SJCRH30 (cell line): ENCODE data around the gene CBLB. TPM values are rescaled to one million over a fixed set of nuclear protein-coding genes. Genes with fewer than 3 reads are reported as not detected.

Experiments used
- DNase-seq, 2 experiments: peaks; one replicate each; pipeline ENCODE4 v3.0.0-alpha.2; 2015 to 2020
- H3K27ac ChIP-seq: fragments of 250-450 bp; sonication (Bioruptor Pico); 2 replicates; pipeline ENCODE4 v1.5.1; 2020; ENCODE audit warnings: mild to moderate bottlenecking, moderate library complexity
- H3K27me3 ChIP-seq: fragments of 250-450 bp; sonication (Bioruptor Pico); 2 replicates; pipeline ENCODE4 v1.5.1; 2020; ENCODE audit warnings: mild to moderate bottlenecking, moderate library complexity
- H3K36me3 ChIP-seq: fragments of 250-450 bp; sonication (Bioruptor Pico); 2 replicates; pipeline ENCODE4 v1.5.1; 2020; ENCODE audit warnings: mild to moderate bottlenecking, moderate library complexity
- H3K4me1 ChIP-seq: fragments of 250-450 bp; sonication (Bioruptor Pico); 2 replicates; pipeline ENCODE4 v1.5.1; 2020; ENCODE audit warnings: mild to moderate bottlenecking, moderate library complexity
- H3K4me3 ChIP-seq: fragments of 250-450 bp; sonication (Bioruptor Pico); 2 replicates; pipeline ENCODE4 v1.5.1; 2020; ENCODE audit warnings: mild to moderate bottlenecking, moderate library complexity
- H3K9me3 ChIP-seq: fragments of 250-450 bp; sonication (Bioruptor Pico); replicated peaks from 2 replicates; pipeline ENCODE4 v1.5.1; 2020; ENCODE audit warnings: mild to moderate bottlenecking, moderate library complexity
- total RNA-seq: library from RNA; depleted of rRNA; stranded (reverse); fragments of >200 nt; shearing (Covaris generic); gene quantifications from 2 replicates; pipeline ENCODE4 v1.2.3, GENCODE V29; 2014

Gene CBLB
- total RNA-seq, 1 experiment from 2014 or later = 22.3 TPM

- Histone ChIP-seq H3K36me3 (no peaks in the 10 kb centered on the region), H3K27me3 (no peaks in the 10 kb centered on the region), H3K4me3 (no peak overlapping the region), H3K4me1 (peaks cover 8% of the 10 kb centered on the region), H3K27ac (no peak overlapping the region), H3K9me3 (no peaks in the 10 kb centered on the region)
- DNase-seq = peak in 1 of 2 experiments; percentile 13
These were observed 59.5 kb downstream of the CBLB start for GRCh38 chr3:105809208-105809888.

GRCh38 chr3:105807701-105808100 is 61.1 kb downstream of the CBLB start:
- no peaks in the 10 kb centered on the region for H3K9me3 ChIP-seq
- no peak overlapping the region for H3K4me3 ChIP-seq
- H3K27me3 ChIP-seq = no peaks in the 10 kb centered on the region
- DNase-seq = no peak
- H3K36me3 ChIP-seq = no peaks in the 10 kb centered on the region
- no peak overlapping the region for H3K27ac ChIP-seq
- peaks cover 8% of the 10 kb centered on the region for H3K4me1 ChIP-seq

- H3K36me3 ChIP-seq = no peaks in the 10 kb centered on the region
- H3K4me1 ChIP-seq = peaks cover 8% of the 10 kb centered on the region
- no peaks in the 10 kb centered on the region for H3K9me3 ChIP-seq
- H3K4me3 ChIP-seq = no peak overlapping the region
- no peak for DNase-seq
- no peaks in the 10 kb centered on the region for H3K27me3 ChIP-seq
- H3K27ac ChIP-seq = no peak overlapping the region
These were observed 61.7 kb downstream of the CBLB start for GRCh38 chr3:105807146-105807545.

GRCh38 chr3:105806359-105806758 is 62.5 kb downstream of the CBLB start:
- no peaks in the 10 kb centered on the region for H3K27me3 ChIP-seq
- DNase-seq = peak; percentile 22 to 56

GRCh38 chr3:105805404-105805803 is 63.4 kb downstream of the CBLB start:
- DNase-seq = no peak
- Histone ChIP-seq H3K4me1 (peaks cover 8% of the 10 kb centered on the region), H3K36me3 (no peaks in the 10 kb centered on the region), H3K27ac (no peak overlapping the region), H3K27me3 (no peaks in the 10 kb centered on the region), H3K9me3 (no peaks in the 10 kb centered on the region), H3K4me3 (no peak overlapping the region)

More at GRCh38 chr3:105806359-105806758, 62.5 kb downstream of the CBLB start:
- no peak overlapping the region for H3K27ac ChIP-seq
- H3K4me3 ChIP-seq = no peak overlapping the region
- H3K4me1 ChIP-seq = peaks cover 8% of the 10 kb centered on the region
- no peaks in the 10 kb centered on the region for H3K36me3 ChIP-seq
- H3K9me3 ChIP-seq = no peaks in the 10 kb centered on the region

- Histone ChIP-seq H3K4me1 (peaks cover 8% of the 10 kb centered on the region), H3K27ac (no peak overlapping the region), H3K36me3 (no peaks in the 10 kb centered on the region), H3K4me3 (no peak overlapping the region), H3K27me3 (no peaks in the 10 kb centered on the region), H3K9me3 (no peaks in the 10 kb centered on the region)
- no peak for DNase-seq
These were observed 66.6 kb downstream of the CBLB start for GRCh38 chr3:105802118-105802706.

GRCh38 chr3:105801397-105801796 is 67.4 kb downstream of the CBLB start:
- Histone ChIP-seq H3K4me3 (no peak overlapping the region), H3K27me3 (no peaks in the 10 kb centered on the region), H3K9me3 (no peaks in the 10 kb centered on the region), H3K4me1 (peaks cover 4% of the 10 kb centered on the region), H3K36me3 (no peaks in the 10 kb centered on the region), H3K27ac (no peak overlapping the region)
- no peak for DNase-seq

- Histone ChIP-seq H3K27me3 (no peaks in the 10 kb centered on the region), H3K4me1 (no peaks in the 10 kb centered on the region), H3K36me3 (no peaks in the 10 kb centered on the region), H3K4me3 (no peak overlapping the region), H3K27ac (no peak overlapping the region), H3K9me3 (no peaks in the 10 kb centered on the region)
- no peak for DNase-seq
These were observed 68.5 kb downstream of the CBLB start for GRCh38 chr3:105800320-105800719.

- no peak overlapping the region for H3K4me3 ChIP-seq
- H3K27me3 ChIP-seq = no peaks in the 10 kb centered on the region
- no peaks in the 10 kb centered on the region for H3K36me3 ChIP-seq
- no peak overlapping the region for H3K27ac ChIP-seq
- no peak for DNase-seq
- no peaks in the 10 kb centered on the region for H3K4me1 ChIP-seq
- H3K9me3 ChIP-seq = no peaks in the 10 kb centered on the region
These were observed 69.5 kb downstream of the CBLB start for GRCh38 chr3:105799286-105799685.

- H3K9me3 ChIP-seq = no peaks in the 10 kb centered on the region
- no peaks in the 10 kb centered on the region for H3K27me3 ChIP-seq
- no peak overlapping the region for H3K27ac ChIP-seq
- no peaks in the 10 kb centered on the region for H3K36me3 ChIP-seq
- DNase-seq = no peak
- H3K4me3 ChIP-seq = no peak overlapping the region
- no peaks in the 10 kb centered on the region for H3K4me1 ChIP-seq
These were observed 70.4 kb downstream of the CBLB start for GRCh38 chr3:105798381-105798934.

GRCh38 chr3:105793040-105793439 is 75.8 kb downstream of the CBLB start:
- Histone ChIP-seq H3K36me3 (no peaks in the 10 kb centered on the region), H3K4me3 (no peak overlapping the region), H3K27me3 (no peaks in the 10 kb centered on the region), H3K9me3 (0 out of 2 replicates have a peak, but pooled peaks cover 3% of the 10 kb centered on the region), H3K4me1 (peaks cover 2% of the 10 kb centered on the region; the same call in 1 of the 2 replicates), H3K27ac (no peak overlapping the region)
- DNase-seq = peak in 1 of 2 experiments; percentile 35

- Histone ChIP-seq H3K27me3 (no peaks in the 10 kb centered on the region), H3K27ac (no peak overlapping the region), H3K9me3 (0 out of 2 replicates have a peak, but pooled peaks cover 3% of the 10 kb centered on the region), H3K36me3 (no peaks in the 10 kb centered on the region), H3K4me1 (peaks cover 2% of the 10 kb centered on the region; the same call in 1 of the 2 replicates), H3K4me3 (no peak overlapping the region)
- DNase-seq = no peak
These were observed 76.7 kb downstream of the CBLB start for GRCh38 chr3:105791919-105792786.

- Histone ChIP-seq H3K27me3 (no peaks in the 10 kb centered on the region), H3K36me3 (no peaks in the 10 kb centered on the region), H3K4me1 (peaks cover 2% of the 10 kb centered on the region; the same call in 1 of the 2 replicates), H3K4me3 (no peak overlapping the region), H3K9me3 (0 out of 2 replicates have a peak, but pooled peaks cover 3% of the 10 kb centered on the region), H3K27ac (no peak overlapping the region)
- DNase-seq = no peak
These were observed 77.7 kb downstream of the CBLB start for GRCh38 chr3:105791131-105791530.

GRCh38 chr3:105790534-105790933 is 78.3 kb downstream of the CBLB start:
- H3K4me1 ChIP-seq = peaks cover 2% of the 10 kb centered on the region; the same call in 1 of the 2 replicates
- no peak overlapping the region for H3K4me3 ChIP-seq
- DNase-seq = no peak
- 0 out of 2 replicates have a peak, but pooled peaks cover 3% of the 10 kb centered on the region for H3K9me3 ChIP-seq
- no peaks in the 10 kb centered on the region for H3K27me3 ChIP-seq
- no peak overlapping the region for H3K27ac ChIP-seq
- no peaks in the 10 kb centered on the region for H3K36me3 ChIP-seq
